CD4-positive, alpha-beta T cell treated with Interleukin-12 subunit alpha and Interleukin-12 subunit beta, for 1 hour (primary cell): ENCODE measurements around the gene OR10J5.
"Not testable (repeated sequence)": the region's sequence is repeated elsewhere in the genome, so short reads cannot be mapped to it uniquely, and the experiment has no call there.

Source experiments
- DNase-seq: peaks from one replicate; pipeline ENCODE4 v3.0.0-alpha.2; 2020

OR10J5 gene, protein sequence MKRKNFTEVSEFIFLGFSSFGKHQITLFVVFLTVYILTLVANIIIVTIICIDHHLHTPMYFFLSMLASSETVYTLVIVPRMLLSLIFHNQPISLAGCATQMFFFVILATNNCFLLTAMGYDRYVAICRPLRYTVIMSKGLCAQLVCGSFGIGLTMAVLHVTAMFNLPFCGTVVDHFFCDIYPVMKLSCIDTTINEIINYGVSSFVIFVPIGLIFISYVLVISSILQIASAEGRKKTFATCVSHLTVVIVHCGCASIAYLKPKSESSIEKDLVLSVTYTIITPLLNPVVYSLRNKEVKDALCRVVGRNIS

GRCh38 chr1:159535907-159536306, at the start of gene OR10J5:
Gene OR10J5 (minus strand): TSS chr1:159536007. CDS start chr1:159536007, 0 bp downstream.
- no peak for DNase-seq

DNA sequence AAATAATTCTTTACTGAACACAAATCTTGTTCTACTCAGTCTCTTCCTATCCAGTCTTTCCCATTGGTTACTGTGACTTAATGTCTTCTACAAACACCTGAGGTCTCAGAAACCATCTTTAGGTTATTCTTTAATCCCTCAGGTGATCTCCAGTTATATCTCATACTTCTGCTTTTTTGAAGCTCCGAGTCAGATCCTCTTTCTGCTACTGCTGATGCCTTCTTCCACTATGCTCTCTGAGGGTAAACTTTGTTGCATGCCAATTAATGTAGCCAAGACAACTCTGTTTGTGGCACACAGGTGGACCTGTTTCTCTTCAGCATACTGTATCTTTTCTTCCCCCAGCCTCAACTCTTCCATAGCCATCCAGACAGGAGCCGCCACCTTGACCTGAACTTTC, 48.7 kb upstream of the OR10J5 start:
- no peak for DNase-seq

DNA sequence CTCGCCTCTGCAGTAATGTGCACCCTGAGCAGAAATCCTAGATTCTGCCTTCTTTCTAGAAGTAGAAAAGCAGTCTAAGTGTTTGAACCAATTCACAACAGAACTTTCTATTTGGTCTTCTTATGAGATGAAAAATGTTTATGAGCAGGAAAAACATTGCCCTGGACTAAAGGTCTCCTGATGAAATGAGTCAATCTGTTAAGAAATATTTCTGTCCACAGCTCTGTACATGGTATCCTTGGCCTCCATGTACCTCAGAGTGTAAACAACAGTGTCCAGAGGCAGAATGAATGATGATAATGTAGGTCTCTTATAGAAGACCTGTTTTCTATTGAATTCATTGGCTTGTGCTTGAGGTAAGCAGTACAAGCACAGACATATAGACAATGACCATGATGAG, 45.6 kb upstream of the OR10J5 start:
- DNase-seq = no peak

DNA sequence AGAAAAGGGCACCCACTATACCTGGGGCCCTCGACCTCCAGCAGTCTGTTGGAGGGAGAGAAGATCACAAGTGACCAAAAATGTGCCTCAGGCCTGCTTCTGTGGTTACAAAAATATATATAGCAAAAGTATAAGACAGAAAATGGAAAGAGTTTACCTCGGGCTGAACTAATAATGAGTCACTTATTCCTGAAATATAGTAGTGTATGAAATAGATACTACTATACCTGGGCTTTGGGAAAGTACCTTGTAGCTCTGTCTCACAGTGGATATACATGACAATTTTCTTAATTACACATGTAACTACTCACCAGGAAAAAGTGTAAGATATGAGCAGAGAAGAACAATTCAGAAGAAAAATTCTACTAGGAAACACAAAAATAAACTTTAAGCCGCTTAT, 44.5 kb upstream of the OR10J5 start:
- DNase-seq = no peak

DNA sequence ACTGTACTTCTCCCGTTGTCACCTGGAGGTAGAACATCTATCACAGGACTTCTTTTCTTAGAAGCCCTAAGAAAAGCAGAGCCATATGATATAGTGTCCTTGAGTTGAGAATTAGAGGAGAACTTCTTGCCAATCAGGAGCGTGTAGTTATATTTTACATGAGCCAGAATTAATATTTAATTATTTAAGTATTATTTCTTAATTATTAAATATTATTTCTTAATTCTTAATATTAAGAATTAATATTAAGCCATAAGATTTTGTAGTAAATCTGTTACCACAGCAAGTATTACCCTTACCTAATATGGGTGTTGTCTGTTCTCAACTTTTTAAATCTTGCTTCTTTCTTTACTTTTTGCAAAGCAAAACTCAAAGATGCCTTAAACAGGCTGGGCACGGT, 41.6 kb upstream of the OR10J5 start:
- DNase-seq = no peak

DNA sequence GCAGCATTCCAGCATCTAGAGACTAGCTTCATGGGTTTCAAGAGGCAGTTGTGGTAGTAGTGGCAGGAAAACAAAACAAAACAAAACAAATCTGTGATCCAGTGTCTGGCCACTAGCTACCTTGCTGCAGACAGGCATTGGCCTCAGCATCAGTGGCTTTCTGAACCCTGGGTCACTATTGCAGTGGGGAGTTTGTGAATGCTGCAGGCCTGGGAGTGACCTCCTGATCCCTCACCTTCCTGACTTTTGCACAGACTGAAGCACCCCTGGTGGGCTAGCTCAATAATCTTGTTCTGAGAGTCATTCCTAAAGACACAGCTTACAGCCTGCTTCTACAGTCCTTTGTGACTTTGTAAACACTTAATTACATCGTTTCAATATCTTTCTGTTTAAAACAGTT, 26.9 kb upstream of the OR10J5 start:
- DNase-seq = no peak

DNA sequence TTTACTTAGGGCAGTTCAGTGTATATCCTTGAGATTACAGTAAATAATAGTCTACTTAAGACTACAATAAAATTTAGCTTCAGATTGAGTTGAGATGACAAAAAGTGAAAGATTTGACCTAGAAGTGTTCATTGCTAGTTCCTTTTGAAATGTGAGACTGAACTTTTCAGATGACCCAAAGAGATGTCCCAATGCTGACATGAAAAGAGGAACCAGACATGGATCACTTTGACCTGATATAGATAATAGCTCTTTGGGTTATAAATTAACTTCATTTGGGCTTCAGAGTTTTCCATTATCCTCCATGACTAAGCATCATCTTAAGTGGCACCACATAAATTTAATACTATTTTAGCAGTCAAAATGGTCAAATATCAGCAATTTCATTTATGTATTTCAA, 25.7 kb upstream of the OR10J5 start:
- DNase-seq = no peak

- no peak for DNase-seq
Measured at GRCh38 chr1:159560599-159560998, 24.8 kb upstream of the OR10J5 start.

- no peak for DNase-seq
Measured at GRCh38 chr1:159556931-159557369, 21.1 kb upstream of the OR10J5 start.

DNA sequence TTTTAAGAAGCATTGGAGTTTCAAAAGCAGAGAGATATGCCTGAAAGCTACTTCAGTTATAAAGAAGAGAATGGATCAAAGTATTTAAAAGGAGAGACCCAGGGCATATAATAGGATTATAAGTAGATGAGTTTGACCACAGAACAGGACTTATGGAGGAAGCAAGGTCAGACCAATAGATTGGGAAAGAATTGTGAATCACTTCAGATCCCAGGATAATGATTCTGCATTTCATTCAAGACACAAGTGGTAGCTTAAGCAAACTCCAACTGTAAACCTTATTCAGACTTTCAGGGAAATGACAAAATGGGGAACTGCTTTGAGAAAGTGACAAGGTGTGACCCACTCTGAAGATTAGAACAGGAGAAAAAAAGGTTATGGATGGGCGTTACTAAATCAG, 18.9 kb upstream of the OR10J5 start:
- no peak for DNase-seq

DNA sequence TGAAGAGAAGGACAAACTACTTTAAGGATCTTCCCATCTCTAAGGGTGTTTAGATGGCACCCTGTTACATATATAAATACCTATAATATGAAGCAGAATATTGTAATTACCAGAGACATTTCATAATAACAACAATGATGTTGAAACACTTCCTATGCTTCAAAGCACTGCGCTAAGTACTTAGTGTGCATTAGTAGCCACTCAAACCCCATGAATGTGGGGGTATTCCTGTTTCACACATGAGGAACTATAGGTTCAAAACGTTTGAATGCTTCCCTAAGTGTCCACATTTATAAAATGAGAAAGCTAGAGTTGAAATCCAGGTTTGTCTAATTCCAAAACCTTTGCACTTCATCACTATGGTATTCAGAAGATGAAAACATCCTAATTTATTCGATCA, 18.5 kb upstream of the OR10J5 start:
- DNase-seq = no peak

GRCh38 chr1:159548126-159548525, 12.3 kb upstream of the OR10J5 start:
- no peak for DNase-seq

DNA sequence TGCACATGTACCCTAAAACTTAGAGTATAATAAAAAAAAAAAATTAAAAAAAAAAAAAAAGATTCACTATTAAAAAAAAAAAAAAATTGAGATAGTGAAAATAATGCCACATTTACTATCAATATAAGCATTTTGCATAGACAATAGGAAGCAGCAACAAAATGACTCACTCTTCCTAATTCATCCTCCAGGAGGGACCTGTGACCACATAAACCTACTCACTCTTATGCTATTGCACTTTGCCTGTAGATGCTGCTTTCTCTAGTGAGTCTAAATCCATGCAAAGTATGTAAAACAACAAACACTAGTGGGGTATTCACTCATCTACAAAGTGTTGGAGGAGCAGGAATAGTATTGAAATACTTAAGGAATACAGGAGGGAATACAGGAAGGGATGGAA, 2.9 kb downstream of the OR10J5 start:
- DNase-seq = no peak

DNA sequence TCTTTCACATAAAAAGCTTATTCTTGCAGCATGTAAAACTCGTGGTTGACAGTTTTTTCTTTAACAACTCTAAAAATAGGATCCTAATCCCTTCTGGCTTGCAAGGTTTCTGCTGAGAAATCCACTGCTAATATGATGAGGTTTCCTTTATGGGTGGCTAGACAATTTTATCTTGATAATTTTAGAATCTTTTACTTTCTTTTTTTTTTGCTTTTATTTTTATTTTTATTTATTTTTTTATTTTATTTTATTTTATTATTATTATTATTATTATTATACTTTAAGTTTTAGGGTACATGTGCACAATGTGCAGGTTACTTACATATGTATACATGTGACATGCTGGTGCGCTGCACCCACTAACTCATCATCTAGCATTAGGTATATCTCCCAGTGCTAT, 11.0 kb downstream of the OR10J5 start:
- not testable (repeated sequence) for DNase-seq

DNA sequence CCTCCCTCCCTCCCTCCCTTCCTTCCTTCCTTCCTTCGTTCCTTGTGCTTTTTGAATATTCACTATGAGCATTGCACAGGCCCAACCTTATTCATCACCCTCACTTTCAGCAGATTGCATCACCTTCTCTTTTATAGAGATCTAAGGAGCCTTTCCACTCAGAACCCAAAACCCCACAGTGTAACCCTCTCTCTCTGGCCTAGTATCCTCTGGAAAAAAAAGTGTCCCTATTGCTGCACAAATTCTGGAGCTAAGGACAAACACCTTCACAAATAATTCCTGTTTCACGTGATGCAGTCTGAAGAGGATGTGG, 25.6 kb downstream of the OR10J5 start:
- DNase-seq = no peak

GRCh38 chr1:159509440-159510228, 26.2 kb downstream of the OR10J5 start:
- DNase-seq = no peak

- DNase-seq = no peak
Measured at GRCh38 chr1:159508951-159509350, 26.9 kb downstream of the OR10J5 start.

DNA sequence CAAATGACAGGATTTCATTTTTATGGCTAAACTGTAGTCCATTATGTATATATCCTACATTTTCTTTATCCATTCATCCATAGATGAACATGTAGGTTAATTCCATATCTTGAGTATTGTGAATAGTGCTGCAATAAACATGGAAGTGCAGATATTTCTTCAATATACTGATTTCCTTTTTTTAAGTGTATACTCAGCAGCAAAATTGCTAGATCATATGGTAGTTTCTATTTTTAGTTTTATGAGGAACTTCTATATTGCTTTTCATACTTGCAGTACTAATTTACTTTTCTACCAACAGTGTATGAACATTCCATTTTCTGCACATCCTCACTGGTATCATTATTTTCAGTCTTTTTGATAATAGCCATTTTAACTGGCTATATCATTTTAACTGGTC, 30.1 kb downstream of the OR10J5 start:
- no peak for DNase-seq

- DNase-seq = no peak
Measured at GRCh38 chr1:159501082-159501481, 34.7 kb downstream of the OR10J5 start.

DNA sequence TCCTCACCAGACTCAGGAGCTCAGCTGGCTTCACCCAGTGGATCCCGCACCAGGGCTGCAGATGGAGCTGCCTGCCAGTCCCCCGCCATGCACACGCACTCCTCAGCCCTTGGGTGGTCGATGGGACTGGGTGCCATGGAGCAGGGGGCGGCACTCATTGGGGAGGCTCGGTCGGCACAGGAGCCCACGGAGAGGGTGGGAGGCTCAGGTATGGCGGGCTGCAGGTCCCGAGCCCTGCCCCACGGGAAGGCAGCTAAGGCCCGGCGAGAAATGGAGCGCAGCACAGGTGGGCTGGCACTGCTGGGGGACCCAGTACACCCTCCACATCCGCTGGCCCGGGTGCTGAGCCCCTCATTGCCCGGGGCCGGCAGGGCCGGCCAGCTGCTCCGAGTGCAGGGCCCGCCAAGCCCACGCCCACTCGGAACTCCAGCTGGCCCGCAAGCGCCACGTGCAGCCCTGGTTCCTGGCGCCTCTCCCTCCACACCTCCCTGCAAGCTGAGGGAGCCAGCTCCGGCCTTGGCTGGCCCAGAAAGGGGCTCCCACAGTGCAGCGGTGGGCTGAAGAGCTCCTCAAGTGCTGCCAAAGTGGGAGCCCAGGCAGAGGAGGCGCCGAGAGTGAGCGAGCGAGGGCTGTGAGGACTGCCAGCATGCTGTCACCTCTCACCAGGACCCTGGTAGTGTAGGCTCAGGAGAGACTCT, 41.1 kb downstream of the OR10J5 start:
- DNase-seq = not testable (repeated sequence)

GRCh38 chr1:159493354-159493753, 42.5 kb downstream of the OR10J5 start:
- DNase-seq = no peak

- DNase-seq = no peak
Measured at GRCh38 chr1:159492575-159493323, 43.1 kb downstream of the OR10J5 start.
